ENCODE results near the gene SMC6. TPM values are rescaled to one million over a fixed set of nuclear protein-coding genes. Genes with fewer than 3 reads are reported as not detected.

SMC6 gene
- total and polyA plus RNA-seq, 10 of the 15 experiments (the other 5 are each of a cell fraction or from before 2014, with no cell fraction given), result 12.8 to 63.8 (median 38.8) TPM

DNA sequence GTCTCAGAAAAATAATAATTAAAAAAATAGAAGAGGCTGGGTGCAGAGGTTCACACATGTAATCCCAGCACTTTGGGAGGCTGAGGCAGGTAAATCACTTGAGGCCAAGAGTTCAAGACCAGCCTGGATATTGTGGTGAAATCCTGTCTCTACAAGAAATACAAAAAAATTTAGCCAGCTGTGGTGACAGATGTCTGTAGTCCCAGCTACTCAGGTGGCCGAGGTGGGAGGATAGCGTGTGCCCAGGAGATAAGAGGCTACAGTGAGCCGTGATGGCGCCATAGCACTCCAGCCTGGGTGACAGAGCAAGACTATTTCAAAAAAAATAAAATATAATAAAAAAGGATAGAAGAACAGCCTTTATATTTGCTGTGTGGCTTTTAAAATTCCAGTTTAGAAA lies 35.9 kb downstream of the SMC6 start:
- ChIA-PET RAD21 (ENCODE audit: unreplicated experiment) (interaction anchor here (1.1 to 1.2 kb wide), 2 partner anchors 34 to 182 kb away, joined by 3 read pairs; no protein-coding TSS in a partner anchor), CTCF (interaction anchor here (0.7 to 7.1 kb wide), 8 partner anchors 9 to 466 kb away, joined by 3 to 130 read pairs (median 16); no protein-coding TSS in a partner anchor), SMC1A (ENCODE audit: uncharacterized antibody, unreplicated experiment) (interaction anchor here (0.6 to 5.8 kb wide), 3 partner anchors 33 to 139 kb away, joined by 5 to 86 read pairs (median 26); no protein-coding TSS in a partner anchor), POLR2A (no interaction called here)
- no peak overlapping the region for H3K9ac ChIP-seq (ENCODE audit: control insufficient read depth, insufficient read depth, low read length)
- H3K4me3 ChIP-seq, result no peak overlapping the region
- H3K4me2 ChIP-seq (ENCODE audit: control insufficient read depth, insufficient read depth), result no peak overlapping the region
- no peak overlapping the region for H2AFZ ChIP-seq (ENCODE audit: control insufficient read depth, low read depth, low read length)
- H3K27me3 ChIP-seq (replicated peaks in 1 of 2; ENCODE audit: control insufficient read depth in 2 of 2, insufficient read depth in 2 of 2, low read length in 1 of 2), result no peaks in the 10 kb centered on the region
- FAIRE-seq (no peak), DNase-seq (ENCODE audit: low read depth, low spot score) (no peak), ATAC-seq (no peak)
- H3K36me3 ChIP-seq (ENCODE audit: control insufficient read depth in 2 of 2, insufficient read depth in 2 of 2, low read length in 1 of 2), result peaks cover 7 to 46% of the 10 kb centered on the region in 2 experiments
- intact Hi-C loops (cut with micrococcal nuclease; ENCODE audit: unreplicated experiment), result loop anchor here (5.0 kb wide), 2 partner anchors 460 to 660 kb away; no protein-coding TSS in a partner anchor
- no peak for TF ChIP-seq NR2C1 (IDR thresholded peaks at IDR 0.05)
- no peak for TF ChIP-seq GATAD2B (conservative IDR thresholded peaks at IDR 0.05; ENCODE audit: low read depth)
- no peak for TF ChIP-seq BMI1 (IDR thresholded peaks at IDR 0.05; ENCODE audit: borderline replicate concordance)
- TF ChIP-seq RELA (IDR thresholded peaks at IDR 0.05; ENCODE audit: borderline replicate concordance, partially characterized antibody), result no peak
- TF ChIP-seq LARP7 (IDR thresholded peaks at IDR 0.05), result no peak
- no peak for TF ChIP-seq CEBPB (IDR thresholded peaks at IDR 0.05; ENCODE audit: borderline replicate concordance in 1 of 2, low read depth in 2 of 2, low read length in 2 of 2)
- TF ChIP-seq EP300 (IDR thresholded peaks at IDR 0.05; ENCODE audit: borderline replicate concordance in 1 of 2, control insufficient read depth in 1 of 2, low read depth in 2 of 2, low read length in 2 of 2), result no peak
- TF ChIP-seq ZNF274 (IDR thresholded peaks at IDR 0.05; ENCODE audit: insufficient read depth, insufficient read length), result no peak
- in situ Hi-C loops (cut with MboI), result loop anchor here (5.0 to 10.0 kb wide), 2 partner anchors 115 to 437 kb away; no protein-coding TSS in a partner anchor
- no peaks in the 10 kb centered on the region for H3K9me3 ChIP-seq (replicated peaks; ENCODE audit: control insufficient read depth, insufficient read depth, low read length)
- H3K4me1 ChIP-seq (ENCODE audit: control insufficient read depth, insufficient read depth, low read length), result no peaks in the 10 kb centered on the region
- no peak overlapping the region for H3K27ac ChIP-seq (ENCODE audit: control insufficient read depth, insufficient read depth)
- 98% methylated on average over 4 of the region's 4 CpGs for WGBS (ENCODE audit: insufficient coverage, insufficient replicate concordance, low lambda C conversion rate, missing lambda C conversion rate)
- H3K79me2 ChIP-seq (ENCODE audit: control insufficient read depth, insufficient read depth, low read length), result no peaks in the 10 kb centered on the region
- no TSS peak for BruUV-seq (replicated peaks)
- H4K20me1 ChIP-seq (ENCODE audit: control insufficient read depth, insufficient read depth), result no peaks in the 10 kb centered on the region
